GM18505 (cell line): ENCODE data around the gene MBD4.
"Not testable (repeated sequence)": the region's sequence is repeated elsewhere in the genome, so short reads cannot be mapped to it uniquely, and the experiment has no call there.

Experiments used
- ATAC-seq: cut with Tn5 transposase; IDR thresholded peaks from one replicate; pipeline ENCODE4 v1.9.1; 2021; ENCODE audit not compliant: unreplicated experiment
- POLR2A ChIP-seq: IDR thresholded peaks from 4 replicates; pipeline ENCODE4 v1.6.1; 2011; ENCODE audit warnings: borderline replicate concordance; ENCODE audit not compliant: insufficient read depth, insufficient read length; ENCODE audit errors: extremely low read depth

MBD4 gene

GRCh38 chr3:129417326-129417725 is 22.4 kb downstream of the MBD4 start:
- TF ChIP-seq POLR2A: no peak
- no peak for ATAC-seq

GRCh38 chr3:129416415-129416814 is 23.3 kb downstream of the MBD4 start:
- no peak for ATAC-seq
- TF ChIP-seq POLR2A: no peak

- TF ChIP-seq POLR2A: no peak
- no peak for ATAC-seq
These were observed 23.9 kb downstream of the MBD4 start for GRCh38 chr3:129415830-129416229.

- ATAC-seq: no peak
- no peak for TF ChIP-seq POLR2A
These were observed 24.4 kb downstream of the MBD4 start for GRCh38 chr3:129415378-129415777.

- ATAC-seq: peak; percentile 81
- TF ChIP-seq POLR2A: no peak
These were observed 25.9 kb downstream of the MBD4 start for GRCh38 chr3:129413687-129414506.

- not testable (repeated sequence) for ATAC-seq
These were observed 26.5 kb downstream of the MBD4 start for GRCh38 chr3:129413238-129413637.

GRCh38 chr3:129412542-129413198 is 27.1 kb downstream of the MBD4 start:
- no peak for TF ChIP-seq POLR2A
- no peak for ATAC-seq

GRCh38 chr3:129410971-129411370 is 28.8 kb downstream of the MBD4 start:
- ATAC-seq: no peak
- TF ChIP-seq POLR2A: no peak

- no peak for TF ChIP-seq POLR2A
- no peak for ATAC-seq
These were observed 30.2 kb downstream of the MBD4 start for GRCh38 chr3:129409541-129409940.

GRCh38 chr3:129404610-129405009 is 35.1 kb downstream of the MBD4 start:
- TF ChIP-seq POLR2A: no peak
- no peak for ATAC-seq

- ATAC-seq: no peak
- no peak for TF ChIP-seq POLR2A
These were observed 35.6 kb downstream of the MBD4 start for GRCh38 chr3:129404130-129404529.

GRCh38 chr3:129403450-129403849 is 36.3 kb downstream of the MBD4 start:
- no peak for TF ChIP-seq POLR2A
- no peak for ATAC-seq

GRCh38 chr3:129402616-129403015 is 37.1 kb downstream of the MBD4 start:
- TF ChIP-seq POLR2A: no peak
- no peak for ATAC-seq

GRCh38 chr3:129402210-129402609 is 37.5 kb downstream of the MBD4 start:
- TF ChIP-seq POLR2A: no peak
- ATAC-seq: no peak
